SK-N-MC (cell line): ENCODE data around the gene ART4.

ENCODE experiments used
- DNase-seq: peaks from one replicate; pipeline ENCODE4 v3.0.0-alpha.2; 2011; ENCODE audit warnings: low read depth, low spot score
- H3K27ac ChIP-seq: fragments of 200-600 bp; sonication (generic); 2 replicates; pipeline ENCODE4 v1.5.1; 2016; ENCODE audit warnings: mixed run types
- H3K36me3 ChIP-seq: fragments of 200-600 bp; sonication (generic); 2 replicates; pipeline ENCODE4 v1.6.1; 2017; ENCODE audit warnings: antibody characterized with exemption, low read length, mixed read lengths; ENCODE audit not compliant: insufficient read depth
- H3K4me3 ChIP-seq: fragments of 200-600 bp; sonication (generic); 2 replicates; pipeline ENCODE4 v1.5.1; 2016
- H3K9ac ChIP-seq: fragments of 200-600 bp; sonication (generic); 2 replicates; pipeline ENCODE4 v1.8.0; 2017; ENCODE audit warnings: mixed run types, mixed read lengths; ENCODE audit not compliant: insufficient read length
- H3K9me3 ChIP-seq: fragments of 200-600 bp; sonication (generic); 2 replicates; pipeline ENCODE4 v1.6.1; 2017; ENCODE audit warnings: low read depth, mild to moderate bottlenecking, antibody characterized with exemption, low read length, moderate library complexity, mixed read lengths
- EZH2 ChIP-seq: fragments of 200-600 bp; sonication (generic); IDR thresholded peaks from one replicate; pipeline ENCODE4 v1.6.1; 2017; ENCODE audit warnings: antibody characterized with exemption
- FOXP2 ChIP-seq: optimal IDR thresholded peaks from 2 replicates; pipeline ENCODE3; 2011; ENCODE audit warnings: mild to moderate bottlenecking, moderate library complexity; ENCODE audit not compliant: insufficient read depth; ENCODE audit errors: extremely low read length, control extremely low read depth
- POLR2AphosphoS5 ChIP-seq: IDR thresholded peaks from 2 replicates; pipeline ENCODE4 v1.6.1; 2012; ENCODE audit warnings: mild to moderate bottlenecking, low read depth, low read length, borderline replicate concordance

The ART4 gene

DNA sequence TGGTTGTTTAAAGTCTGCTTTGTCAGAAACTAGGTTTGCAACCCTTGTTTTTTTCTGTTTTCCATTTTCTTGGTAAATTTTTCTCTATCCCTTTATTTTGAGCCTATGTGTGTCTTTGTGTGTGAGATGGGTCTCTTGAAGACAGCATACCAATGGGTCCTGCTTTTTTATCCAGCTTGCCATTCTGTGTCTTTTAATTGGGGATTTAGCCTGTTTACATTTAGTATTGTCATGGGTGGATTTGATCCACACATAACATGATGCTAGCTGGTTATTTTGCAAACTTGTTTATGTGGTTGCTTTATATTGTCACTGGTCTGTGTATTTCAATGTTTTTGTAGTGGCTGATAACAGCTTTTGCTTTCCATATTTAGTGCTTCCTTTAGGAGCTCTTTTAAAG, 17.2 kb upstream of the ART4 start:
- DNase-seq, result no peak
- Histone ChIP-seq H3K27ac (no peak overlapping the region), H3K9ac (no peak overlapping the region), H3K4me3 (no peak overlapping the region), H3K9me3 (no peaks in the 10 kb centered on the region), H3K36me3 (no peaks in the 10 kb centered on the region)
- TF ChIP-seq FOXP2 (no peak), POLR2AphosphoS5 (no peak), EZH2 (no peak)

DNA sequence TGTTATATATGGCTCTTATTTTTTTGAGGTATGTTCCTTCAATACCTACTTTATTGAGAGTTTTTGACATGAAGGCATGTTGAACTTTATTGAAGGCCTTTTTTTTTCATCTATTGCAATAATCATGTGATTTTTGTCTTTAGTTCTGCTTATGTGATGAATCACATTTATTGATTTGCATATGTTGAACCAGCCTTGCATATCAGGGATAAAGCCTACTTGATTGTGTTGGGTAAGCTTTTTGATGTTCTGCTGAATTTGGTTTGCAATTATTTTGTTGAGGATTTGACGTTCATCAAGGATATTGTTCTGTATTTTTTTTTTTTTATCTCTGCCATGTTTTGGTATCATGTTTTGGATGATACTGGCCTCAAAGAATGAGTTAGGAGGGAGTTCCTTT, 15.2 kb upstream of the ART4 start:
- no peaks in the 10 kb centered on the region for H3K9me3 ChIP-seq
- no peak for DNase-seq
- no peak overlapping the region for H3K9ac ChIP-seq
- TF ChIP-seq EZH2 (no peak), POLR2AphosphoS5 (no peak), FOXP2 (no peak)
- no peak overlapping the region for H3K4me3 ChIP-seq
- H3K36me3 ChIP-seq, result no peaks in the 10 kb centered on the region
- H3K27ac ChIP-seq, result no peak overlapping the region

DNA sequence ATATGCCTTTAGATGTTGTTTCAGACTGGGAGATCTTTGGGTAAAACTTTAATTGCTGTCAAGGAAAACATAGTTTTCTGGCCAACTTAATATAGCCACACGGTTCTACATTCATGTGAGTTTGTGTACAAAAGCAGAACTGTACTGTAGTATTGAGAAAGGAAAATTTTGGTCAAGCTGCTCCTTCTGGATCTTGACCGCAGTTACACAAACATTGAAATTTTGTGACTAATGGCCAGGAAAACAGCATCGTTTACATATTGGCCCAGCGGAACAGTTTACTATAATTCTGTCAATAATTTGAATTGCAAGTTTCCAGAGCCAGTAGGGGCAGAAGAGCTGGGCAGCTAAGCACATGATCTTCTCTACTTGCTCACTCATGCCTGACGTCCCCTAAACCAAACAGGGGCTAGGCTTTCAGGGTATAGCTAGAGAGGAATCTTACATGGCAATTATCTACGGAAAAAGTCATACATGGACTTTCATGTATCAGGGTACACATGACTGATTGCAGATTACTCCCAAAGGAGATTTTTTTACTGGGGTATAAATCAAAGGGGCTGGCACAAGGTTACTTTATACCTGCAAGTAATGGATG, 11.4 kb upstream of the ART4 start:
- DNase-seq, result no peak
- TF ChIP-seq EZH2 (no peak), POLR2AphosphoS5 (no peak), FOXP2 (no peak)
- H3K9ac ChIP-seq, result peak overlapping the region; percentile 50
- H3K36me3 ChIP-seq, result no peaks in the 10 kb centered on the region
- no peaks in the 10 kb centered on the region for H3K9me3 ChIP-seq
- 0 out of 2 replicates have a peak overlapping the region, but pooled peaks have one; percentile 1 for H3K4me3 ChIP-seq
- H3K27ac ChIP-seq, result peak overlapping the region; percentile 55; the same call in 1 of the 2 replicates

DNA sequence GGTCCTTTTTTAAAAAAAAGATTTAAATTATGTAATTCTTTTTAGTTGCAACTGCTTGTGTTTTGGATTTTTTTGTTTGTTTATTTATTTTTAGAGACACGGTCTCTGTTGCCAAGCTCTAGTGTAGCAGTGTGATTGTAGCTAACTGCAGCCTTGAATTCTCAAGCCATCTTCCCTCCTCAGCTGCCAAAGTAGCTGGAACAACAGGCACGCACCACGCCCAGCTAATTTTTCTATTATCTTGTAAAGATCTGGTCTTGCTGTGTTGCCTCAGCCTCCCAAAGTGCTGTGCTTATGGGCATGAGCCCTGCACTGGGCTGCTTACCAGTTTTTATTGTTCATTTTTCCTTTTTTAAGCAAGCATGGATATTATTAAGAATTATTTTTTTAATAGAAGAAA, 10.6 kb upstream of the ART4 start:
- Histone ChIP-seq H3K4me3 (no peak overlapping the region), H3K9ac (peak overlapping the region; percentile 50), H3K36me3 (no peaks in the 10 kb centered on the region), H3K27ac (no peak overlapping the region), H3K9me3 (no peaks in the 10 kb centered on the region)
- no peak for DNase-seq
- TF ChIP-seq EZH2, result no peak
- no peak for TF ChIP-seq POLR2AphosphoS5
- no peak for TF ChIP-seq FOXP2

DNA sequence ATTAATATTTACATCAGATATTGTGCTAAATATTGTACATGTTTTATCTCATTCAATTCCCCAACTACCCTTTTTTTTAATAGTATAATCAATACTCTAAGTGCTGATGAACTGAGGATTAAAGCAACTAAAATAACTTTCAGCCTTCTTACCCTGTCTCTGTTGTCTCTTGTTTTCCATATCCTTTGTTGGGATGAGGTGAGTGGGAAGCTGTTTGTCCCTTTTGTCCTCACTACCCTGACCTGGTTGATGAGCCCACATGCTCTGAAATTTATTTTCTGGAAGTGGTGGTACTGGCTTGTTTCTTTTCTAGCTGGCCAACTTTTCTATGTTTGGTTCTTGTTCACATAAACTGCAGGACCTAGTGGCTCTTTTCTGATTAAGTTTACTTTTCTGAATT, 9.6 kb upstream of the ART4 start:
- H3K9me3 ChIP-seq, result no peaks in the 10 kb centered on the region
- no peak overlapping the region for H3K9ac ChIP-seq
- no peaks in the 10 kb centered on the region for H3K36me3 ChIP-seq
- DNase-seq, result no peak
- TF ChIP-seq FOXP2 (no peak), EZH2 (no peak), POLR2AphosphoS5 (no peak)
- H3K27ac ChIP-seq, result no peak overlapping the region
- H3K4me3 ChIP-seq, result no peak overlapping the region

DNA sequence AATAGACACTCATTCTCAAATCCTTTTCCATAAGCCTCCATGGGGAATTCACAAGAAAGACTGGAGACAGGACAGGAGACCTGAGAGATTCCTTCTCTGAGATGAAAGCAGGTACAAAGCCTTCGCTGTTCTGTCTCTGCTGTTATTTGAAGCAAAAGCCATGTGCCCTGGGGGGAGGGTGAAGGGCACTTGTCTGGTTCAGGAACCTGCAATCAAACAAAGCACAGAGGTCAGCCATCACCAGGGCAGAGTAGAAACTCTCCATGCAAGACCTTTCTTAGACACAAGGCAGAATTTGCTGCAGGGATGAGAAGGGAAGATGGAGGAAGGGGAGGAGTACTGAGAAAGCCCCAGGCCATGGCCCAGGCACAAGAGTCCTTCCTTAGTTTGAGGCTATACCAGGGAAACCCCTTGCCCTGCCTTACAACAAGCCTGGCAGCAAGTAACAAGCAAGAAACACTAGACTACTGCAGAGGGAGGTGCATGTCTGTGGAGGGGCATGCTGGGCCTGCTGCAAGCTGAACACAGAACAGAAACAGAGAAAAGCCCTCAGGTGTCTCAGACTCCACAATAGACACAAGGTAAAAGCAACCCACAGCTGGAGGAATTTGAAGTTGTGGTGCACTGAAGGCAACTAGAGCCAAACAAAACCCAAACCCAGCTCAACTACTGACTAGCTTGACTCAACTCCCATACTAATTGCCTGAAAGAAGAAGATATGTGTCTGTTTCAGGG, 7.8 kb upstream of the ART4 start:
- H3K9me3 ChIP-seq, result no peaks in the 10 kb centered on the region
- DNase-seq, result no peak
- H3K4me3 ChIP-seq, result no peak overlapping the region
- H3K27ac ChIP-seq, result no peak overlapping the region
- no peaks in the 10 kb centered on the region for H3K36me3 ChIP-seq
- TF ChIP-seq EZH2 (no peak), POLR2AphosphoS5 (no peak), FOXP2 (no peak)
- H3K9ac ChIP-seq, result no peak overlapping the region

DNA sequence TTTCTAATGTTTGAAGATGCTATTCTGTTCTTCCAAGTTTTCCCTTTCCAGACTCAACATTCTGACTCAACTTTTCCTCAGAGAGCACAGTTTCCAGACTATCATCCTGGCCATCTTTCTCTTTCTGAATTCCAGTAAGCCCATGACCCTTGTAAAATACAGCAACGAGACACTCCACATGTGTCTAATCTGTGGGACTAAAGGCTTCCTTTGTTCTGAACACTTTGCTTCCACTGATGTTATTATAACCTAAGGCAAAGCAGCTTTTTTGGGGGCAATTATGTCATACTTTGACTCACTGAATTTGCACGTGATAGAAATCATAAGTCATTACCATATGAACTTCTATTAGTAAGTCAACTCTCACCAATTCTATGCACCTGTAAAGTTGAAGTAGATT, 6.3 kb upstream of the ART4 start:
- no peak overlapping the region for H3K9ac ChIP-seq
- no peak overlapping the region for H3K27ac ChIP-seq
- H3K36me3 ChIP-seq, result no peaks in the 10 kb centered on the region
- no peak overlapping the region for H3K4me3 ChIP-seq
- DNase-seq, result no peak
- no peak for TF ChIP-seq FOXP2
- no peak for TF ChIP-seq POLR2AphosphoS5
- no peak for TF ChIP-seq EZH2
- no peaks in the 10 kb centered on the region for H3K9me3 ChIP-seq

DNA sequence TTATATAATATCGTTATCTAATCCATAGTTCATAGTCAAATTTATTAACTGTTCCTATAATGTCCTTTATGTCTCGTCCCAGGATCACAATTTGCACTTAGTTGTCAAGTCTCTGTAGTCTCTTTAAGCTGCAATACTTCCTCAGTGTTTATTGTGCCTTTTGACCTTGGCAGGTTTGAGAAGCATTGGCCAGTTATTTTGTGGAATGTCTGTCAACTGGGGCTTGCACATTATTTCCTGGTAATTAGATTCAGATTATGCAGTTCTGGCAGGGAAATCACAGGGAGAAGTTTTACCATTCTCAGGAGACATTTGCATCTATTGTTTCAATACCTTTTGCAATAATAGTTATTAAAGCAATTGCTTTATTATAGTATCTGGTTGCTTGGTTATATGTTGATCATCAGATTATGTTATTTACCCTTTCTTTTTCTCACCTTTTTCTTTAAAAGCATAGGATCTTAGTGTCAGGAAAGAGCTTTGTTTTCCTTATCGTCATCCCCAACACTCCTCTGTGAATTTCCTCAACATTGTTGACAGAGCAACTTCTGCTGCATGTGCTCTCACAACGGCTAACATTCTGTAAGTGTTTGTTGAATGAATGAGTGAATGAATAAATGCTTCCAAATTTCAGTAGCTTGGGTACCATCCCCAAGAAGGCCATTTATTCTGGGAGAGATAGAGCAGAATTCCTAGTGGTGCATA, 3.7 kb upstream of the ART4 start:
- no peak overlapping the region for H3K4me3 ChIP-seq
- no peak for TF ChIP-seq EZH2
- no peak for TF ChIP-seq FOXP2
- TF ChIP-seq POLR2AphosphoS5, result no peak
- no peak overlapping the region for H3K27ac ChIP-seq
- H3K9me3 ChIP-seq, result no peaks in the 10 kb centered on the region
- H3K36me3 ChIP-seq, result no peaks in the 10 kb centered on the region
- DNase-seq, result no peak
- H3K9ac ChIP-seq, result no peak overlapping the region
